Bronchial epithelial cell (primary cell): ENCODE measurements around the gene IGFL4. TPM values are rescaled to one million over a fixed set of nuclear protein-coding genes. Genes with fewer than 3 reads are reported as not detected.

Experiments
- DNase-seq: peaks from one replicate; pipeline ENCODE4 v3.0.0-alpha.2; 2010; ENCODE audit warnings: low read depth
- FAIRE-seq: peaks from 2 replicates; lab custom pipeline; 2011; peaks lifted over from hg19 to GRCh38; lab: Jason Lieb, UNC
- H3K27me3 ChIP-seq: 2 replicates; pipeline ENCODE4 v1.5.1; 2011; ENCODE audit warnings: low read length; ENCODE audit not compliant: control insufficient read depth, insufficient read depth
- H3K36me3 ChIP-seq: 2 replicates; pipeline ENCODE4 v1.5.1; 2011; ENCODE audit warnings: low read length; ENCODE audit not compliant: control insufficient read depth, insufficient read depth
- H3K4me3 ChIP-seq: 2 replicates; pipeline ENCODE4 v1.5.1; 2011; ENCODE audit warnings: mild to moderate bottlenecking, low read depth, low read length, control low read depth
- CTCF ChIP-seq: IDR thresholded peaks from 2 replicates; pipeline ENCODE4 v1.5.1; 2011; ENCODE audit warnings: mild to moderate bottlenecking, moderate library complexity, low read length, control low read depth, inconsistent platforms; ENCODE audit not compliant: insufficient read depth, severe bottlenecking
- total RNA-seq: library from RNA; depleted of rRNA; stranded (reverse); fragments of >200 nt; gene quantifications from 2 replicates; pipeline ENCODE4 v1.2.1, GENCODE V29; 2014

IGFL4 gene
- total RNA-seq, 1 donor from 2014 or later: not detected

GRCh38 chr19:46042252-46042883 lies 1.6 kb upstream of the IGFL4 start:
- no peak for TF ChIP-seq CTCF
- no peaks in the 10 kb centered on the region for H3K36me3 ChIP-seq
- peaks cover 51% of the 10 kb centered on the region for H3K27me3 ChIP-seq
- DNase-seq (no peak), FAIRE-seq (no peak)
- no peak overlapping the region for H3K4me3 ChIP-seq

DNA sequence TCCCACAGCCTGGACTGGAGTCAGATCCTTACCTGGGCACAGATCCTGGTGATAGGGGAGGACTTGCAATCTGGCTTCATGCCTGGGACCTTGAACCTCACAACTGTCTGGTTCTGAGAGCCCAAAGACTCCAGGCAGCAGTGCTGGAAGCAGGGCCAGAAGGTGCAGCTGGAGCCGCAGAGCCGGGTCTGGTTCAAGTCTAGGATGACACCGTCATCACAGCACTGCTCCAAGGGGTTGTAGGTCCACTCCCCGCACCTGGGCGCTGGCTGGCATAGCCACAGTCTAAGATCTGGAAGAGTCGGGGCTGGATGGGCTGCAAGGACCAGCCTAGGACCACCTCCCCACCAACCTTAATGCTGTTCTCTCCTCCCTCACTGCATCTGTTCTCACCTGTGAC lies 677 bp downstream of the IGFL4 start:
- DNase-seq (no peak), FAIRE-seq (no peak)
- no peak overlapping the region for H3K4me3 ChIP-seq
- no peaks in the 10 kb centered on the region for H3K36me3 ChIP-seq
- TF ChIP-seq CTCF: no peak
- H3K27me3 ChIP-seq: peaks cover 54% of the 10 kb centered on the region

- DNase-seq: no peak
- TF ChIP-seq CTCF: no peak
- Histone ChIP-seq H3K36me3 (no peaks in the 10 kb centered on the region), H3K27me3 (peaks cover 39% of the 10 kb centered on the region), H3K4me3 (no peak overlapping the region)
- FAIRE-seq: no peak
Observed at GRCh38 chr19:46036744-46037128, 4.1 kb downstream of the IGFL4 start.

DNA sequence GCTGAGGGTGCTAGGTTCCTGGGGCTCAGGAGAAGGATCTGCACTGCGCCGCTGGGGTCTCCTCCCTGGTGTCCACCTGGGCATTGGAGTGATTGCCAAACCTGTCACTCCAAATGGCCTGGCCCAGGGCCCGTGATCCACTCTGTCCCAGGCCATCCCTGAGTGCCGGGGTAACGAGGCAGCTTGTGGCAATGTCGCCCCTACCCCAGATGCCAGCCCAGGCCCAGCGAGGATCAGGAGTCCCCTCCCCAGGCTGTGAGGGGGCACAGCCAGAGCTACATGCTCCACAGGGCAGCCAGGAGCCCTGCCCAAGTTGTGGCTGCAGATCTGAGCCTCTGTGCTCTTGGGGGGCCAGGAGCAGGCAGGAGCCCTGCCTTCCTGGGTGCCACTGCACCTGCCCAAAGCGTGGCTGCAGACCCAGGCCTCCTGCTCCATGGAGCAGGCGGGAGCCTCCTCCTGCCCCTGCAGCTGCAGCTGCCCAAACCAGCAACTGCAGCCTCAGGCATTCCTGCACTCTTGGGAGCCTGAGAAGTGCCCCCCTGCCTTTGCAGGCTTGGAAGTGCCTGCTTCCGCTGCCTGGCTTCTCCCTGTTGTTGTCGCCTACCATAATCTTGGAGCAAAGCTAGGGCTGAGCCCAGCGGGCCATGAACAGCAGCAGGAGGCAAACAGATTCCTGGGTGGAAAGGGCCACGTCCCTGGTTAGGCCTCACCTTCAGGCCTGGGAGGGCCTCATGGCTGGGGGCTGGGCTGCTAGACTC lies 4.6 kb downstream of the IGFL4 start:
- H3K4me3 ChIP-seq: no peak overlapping the region
- no peaks in the 10 kb centered on the region for H3K36me3 ChIP-seq
- TF ChIP-seq CTCF: no peak
- DNase-seq (no peak), FAIRE-seq (no peak)
- peaks cover 34% of the 10 kb centered on the region for H3K27me3 ChIP-seq

- H3K27me3 ChIP-seq: peaks cover 33% of the 10 kb centered on the region
- FAIRE-seq (no peak), DNase-seq (no peak)
- no peaks in the 10 kb centered on the region for H3K36me3 ChIP-seq
- no peak overlapping the region for H3K4me3 ChIP-seq
- no peak for TF ChIP-seq CTCF
Observed at GRCh38 chr19:46035546-46035945, 5.3 kb downstream of the IGFL4 start.

DNA sequence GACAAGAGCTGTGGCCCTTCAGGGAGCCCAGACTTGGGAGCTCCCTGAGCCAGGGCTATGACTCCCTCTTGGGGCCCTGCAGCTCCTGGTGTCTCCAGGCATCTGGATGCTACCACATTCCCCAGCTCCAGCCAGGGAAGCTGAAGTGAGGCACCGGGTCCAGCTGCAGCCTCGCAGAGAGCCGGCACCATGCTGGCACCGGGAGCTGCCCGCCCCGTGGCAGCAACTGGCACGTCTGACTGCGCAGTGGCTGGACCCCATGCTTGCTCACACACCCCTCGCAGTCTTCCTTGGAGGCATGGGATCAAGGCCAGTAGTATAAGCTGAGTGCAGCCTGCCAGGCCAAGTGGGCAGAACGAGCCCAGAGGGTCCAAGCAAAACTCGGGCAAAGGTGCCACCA lies 7.4 kb downstream of the IGFL4 start:
- no peaks in the 10 kb centered on the region for H3K36me3 ChIP-seq
- FAIRE-seq: no peak

More for the DNA sequence above, 7.4 kb downstream of the IGFL4 start:
- no peak for TF ChIP-seq CTCF
- H3K27me3 ChIP-seq: peaks cover 24% of the 10 kb centered on the region
- DNase-seq: no peak
- H3K4me3 ChIP-seq: no peak overlapping the region
